CD14-positive monocyte (primary cell): ENCODE results near the gene CACNG3. TPM values are rescaled to one million over a fixed set of nuclear protein-coding genes. Genes with fewer than 3 reads are reported as not detected.

Source experiments
- DNase-seq, 3 donors: peaks; one replicate each; pipeline ENCODE4 v3.0.0-alpha.2; 2011 to 2022
- H2AFZ ChIP-seq: 2 replicates; pipeline ENCODE4 v1.6.0; 2012; ENCODE audit warnings: mild to moderate bottlenecking, low read depth, low read length, inconsistent platforms; ENCODE audit not compliant: insufficient read depth, poor library complexity, severe bottlenecking
- H3K27ac ChIP-seq, 2 donors: 1 replicate in 1 of 2; 2 replicates in 1 of 2; pipeline ENCODE4 v1.5.1; 2012 to 2013; ENCODE audit warnings: low read length in 2 of 2, control low read depth in 1 of 2, inconsistent platforms in 1 of 2, low read depth in 1 of 2, mild to moderate bottlenecking in 1 of 2
- H3K27me3 ChIP-seq, 2 donors: one replicate each; pipeline versions ENCODE4 v1.6.0 to v1.6.1; 2011 to 2013; ENCODE audit warnings: low read length in 2 of 2; ENCODE audit not compliant: control insufficient read depth in 2 of 2, insufficient read depth in 2 of 2
- H3K36me3 ChIP-seq, 2 donors: replicated peaks in 1 of 2; 1 replicate in 1 of 2; 2 replicates in 1 of 2; pipeline versions ENCODE4 v1.5.1 to v1.6.1; 2012 to 2013; ENCODE audit warnings: low read length in 2 of 2, control low read depth in 1 of 2, inconsistent platforms in 1 of 2, mild to moderate bottlenecking in 1 of 2; ENCODE audit not compliant: insufficient read depth in 2 of 2, control insufficient read depth in 1 of 2
- H3K4me1 ChIP-seq, 2 donors: 1 replicate in 1 of 2; 2 replicates in 1 of 2; pipeline versions ENCODE4 v1.5.1 to v1.6.1; 2012 to 2013; ENCODE audit warnings: low read length in 2 of 2, control low read depth in 1 of 2, inconsistent platforms in 1 of 2, mild to moderate bottlenecking in 1 of 2, moderate library complexity in 1 of 2; ENCODE audit not compliant: insufficient read depth in 2 of 2, control insufficient read depth in 1 of 2
- H3K4me2 ChIP-seq: replicated peaks from 2 replicates; pipeline ENCODE3; 2012; ENCODE audit warnings: low read length, moderate library complexity, mild to moderate bottlenecking; ENCODE audit not compliant: poor library complexity, severe bottlenecking; ENCODE audit errors: extremely low read depth
- H3K4me3 ChIP-seq, 3 experiments: fragments of 200-600 bp in 1 of 3; sonication (generic) in 1 of 3; replicated peaks in 1 of 3; 1 replicate in 2 of 3; 2 replicates in 1 of 3; pipeline ENCODE4 v1.5.1; 2011 to 2013; ENCODE audit warnings: low read length in 3 of 3, mild to moderate bottlenecking in 3 of 3, control low read depth in 2 of 3, low read depth in 2 of 3, inconsistent platforms in 1 of 3, moderate library complexity in 1 of 3
- H3K79me2 ChIP-seq: 2 replicates; pipeline ENCODE4 v1.6.0; 2012; ENCODE audit warnings: mild to moderate bottlenecking, control low read depth, inconsistent platforms, low read length, moderate library complexity; ENCODE audit not compliant: insufficient read depth
- H3K9ac ChIP-seq: 2 replicates; pipeline ENCODE4 v1.6.0; 2017; ENCODE audit warnings: low read length, mild to moderate bottlenecking; ENCODE audit not compliant: insufficient read depth, poor library complexity, severe bottlenecking
- H3K9me3 ChIP-seq, 2 donors: replicated peaks in 1 of 2; 1 replicate in 1 of 2; 2 replicates in 1 of 2; pipeline versions ENCODE4 v1.5.1 to v1.6.1; 2012 to 2013; ENCODE audit warnings: low read length in 2 of 2, control low read depth in 1 of 2; ENCODE audit not compliant: control insufficient read depth in 1 of 2, insufficient read depth in 1 of 2
- H4K20me1 ChIP-seq: 2 replicates; pipeline ENCODE4 v1.6.0; 2012; ENCODE audit warnings: mild to moderate bottlenecking, low read length, control low read depth, moderate library complexity; ENCODE audit not compliant: insufficient read depth
- H3K27ac Mint-ChIP-seq, 7 donors: one replicate each; pipeline ENCODE4 v1.8.0; 2020; ENCODE audit warnings: mild to moderate bottlenecking in 7 of 7, mixed read lengths in 7 of 7, moderate library complexity in 6 of 7, inconsistent platforms in 2 of 7
- H3K27me3 Mint-ChIP-seq, 3 donors: one replicate each; pipeline ENCODE4 v1.8.0; 2021 to 2022; ENCODE audit warnings: low read depth in 3 of 3, mild to moderate bottlenecking in 3 of 3, mixed read lengths in 3 of 3, moderate library complexity in 3 of 3, inconsistent platforms in 1 of 3
- H3K36me3 Mint-ChIP-seq, 2 donors: one replicate each; pipeline ENCODE4 v1.8.0; 2020; ENCODE audit warnings: mixed read lengths in 2 of 2, inconsistent platforms in 1 of 2, mild to moderate bottlenecking in 1 of 2
- H3K4me1 Mint-ChIP-seq: one replicate; pipeline ENCODE4 v1.8.0; 2020; ENCODE audit warnings: mild to moderate bottlenecking, mixed read lengths
- H3K4me3 Mint-ChIP-seq, 2 donors: one replicate each; pipeline ENCODE4 v1.8.0; 2020; ENCODE audit warnings: mild to moderate bottlenecking in 2 of 2, mixed read lengths in 2 of 2, moderate library complexity in 1 of 2
- H3K9me3 Mint-ChIP-seq, 7 donors: one replicate each; pipeline ENCODE4 v1.8.0; 2020 to 2022; ENCODE audit warnings: mixed read lengths in 7 of 7, mild to moderate bottlenecking in 6 of 7, moderate library complexity in 6 of 7, inconsistent platforms in 2 of 7
- CTCF ChIP-seq: fragments of 200-600 bp; IDR thresholded peaks from one replicate; pipeline ENCODE4 v1.8.0; 2022; ENCODE audit warnings: antibody characterized with exemption, mild to moderate bottlenecking
- WGBS: methylation state at CpG from one replicate; pipeline ENCODE4 v1.1.5; 2013; ENCODE audit warnings: missing lambda C conversion rate; ENCODE audit not compliant: insufficient coverage; 5-methylcytosine and 5-hydroxymethylcytosine counted together
- intact Hi-C, 2 donors: fragments of 100-400 bp; cut with micrococcal nuclease; formaldehyde crosslinking; loops; one replicate each; pipeline versions ENCODE4 v1.15.0 to v1.15.1; 2023
- polyA plus RNA-seq, 3 donors: library from polyadenylated mRNA; depleted of rRNA in 1 of 3; unstranded in 2 of 3; stranded (reverse) in 1 of 3; fragments of 300-500 nt in 2 of 3; fragments of >200 nt in 1 of 3; fragmentation: Illumina TruSeq in 2 of 3; gene quantifications; 1 replicate in 2 of 3; 2 replicates in 1 of 3; pipeline ENCODE4 v1.2.3, GENCODE V29; 2012 to 2021

Gene CACNG3
- polyA plus RNA-seq, 3 donors: not detected

GRCh38 chr16:24302636-24303035, 46.5 kb downstream of the CACNG3 start:
- H3K27me3 ChIP-seq: peaks cover 0 to 2% of the 10 kb centered on the region in 2 donors
- H3K9ac ChIP-seq: no peak overlapping the region
- Mint-ChIP-seq H3K27ac (no peak overlapping the region), H3K27me3 (peaks cover 6 to 8% (median 7%) of the 10 kb centered on the region in 3 donors), H3K36me3 (no peaks in the 10 kb centered on the region), H3K9me3 (peaks cover 0 to 5% (median 2%) of the 10 kb centered on the region in 7 donors), H3K4me3 (no peak overlapping the region), H3K4me1 (no peaks in the 10 kb centered on the region)
- no peak overlapping the region for H3K4me2 ChIP-seq
- TF ChIP-seq CTCF: no peak
- 91% methylated on average over 8 of the region's 8 CpGs for WGBS
- DNase-seq: no peak
- intact Hi-C loops: no loop called here
- no peaks in the 10 kb centered on the region for H4K20me1 ChIP-seq
- H3K79me2 ChIP-seq: no peaks in the 10 kb centered on the region
- H3K9me3 ChIP-seq: no peaks in the 10 kb centered on the region
- no peaks in the 10 kb centered on the region for H3K36me3 ChIP-seq
- H3K27ac ChIP-seq: no peak overlapping the region
- no peak overlapping the region for H3K4me3 ChIP-seq
- H2AFZ ChIP-seq: no peak overlapping the region
- H3K4me1 ChIP-seq: no peaks in the 10 kb centered on the region

GRCh38 chr16:24308200-24308599, 52.1 kb downstream of the CACNG3 start:
- Histone ChIP-seq H3K9ac (no peak overlapping the region), H3K79me2 (no peaks in the 10 kb centered on the region), H3K9me3 (no peaks in the 10 kb centered on the region), H3K27ac (no peak overlapping the region), H3K4me3 (no peak overlapping the region), H3K4me2 (no peak overlapping the region), H3K27me3 (peaks cover 0 to 2% of the 10 kb centered on the region in 2 donors), H2AFZ (no peak overlapping the region), H3K36me3 (no peaks in the 10 kb centered on the region), H3K4me1 (no peaks in the 10 kb centered on the region), H4K20me1 (no peaks in the 10 kb centered on the region)
- WGBS: 85% methylated on average over 5 of the region's 5 CpGs
- DNase-seq: no peak
- no peaks in the 10 kb centered on the region for H3K36me3 Mint-ChIP-seq
- intact Hi-C loops: no loop called here
- no peak overlapping the region for H3K27ac Mint-ChIP-seq
- H3K4me1 Mint-ChIP-seq: no peaks in the 10 kb centered on the region
- no peak overlapping the region for H3K4me3 Mint-ChIP-seq
- peaks cover 5 to 10% (median 9%) of the 10 kb centered on the region in 3 donors for H3K27me3 Mint-ChIP-seq
- no peaks in the 10 kb centered on the region for H3K9me3 Mint-ChIP-seq
- TF ChIP-seq CTCF: no peak
